Measurements from ENCODE around the gene CNTNAP2. TPM values are rescaled to one million over a fixed set of nuclear protein-coding genes. Genes with fewer than 3 reads are reported as not detected.

The CNTNAP2 gene
- total RNA-seq, 2 experiments from 2014 or later, result 0.19 to 0.22 TPM

DNA sequence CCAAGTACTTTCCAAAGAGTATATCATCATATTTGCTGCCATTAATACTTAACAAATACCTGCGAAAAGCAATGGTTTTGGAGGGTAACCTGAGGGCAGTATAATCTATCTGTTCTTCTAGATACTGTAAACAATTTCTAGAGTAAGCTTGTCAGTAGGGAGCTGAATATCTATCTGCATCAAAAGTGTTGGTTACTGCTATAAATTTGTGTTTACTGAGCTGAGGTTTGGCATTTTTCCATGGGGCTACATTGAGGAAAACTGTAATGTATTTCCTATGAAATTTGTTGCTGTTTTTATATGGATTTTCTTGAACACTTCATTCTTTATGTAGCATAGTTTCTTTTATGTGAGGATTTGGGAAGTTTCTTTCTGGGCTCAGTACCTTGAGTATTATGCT lies 913.4 kb downstream of the CNTNAP2 start:
- H3K4me1 Mint-ChIP-seq, result no peaks in the 10 kb centered on the region
- H3K27me3 Mint-ChIP-seq, result no peaks in the 10 kb centered on the region
- no peak overlapping the region for H3K27ac Mint-ChIP-seq
- no peaks in the 10 kb centered on the region for H3K36me3 Mint-ChIP-seq
- no peak for DNase-seq
- no peak overlapping the region for H3K4me3 Mint-ChIP-seq
- peaks cover 5% of the 10 kb centered on the region for H3K9me3 Mint-ChIP-seq

DNA sequence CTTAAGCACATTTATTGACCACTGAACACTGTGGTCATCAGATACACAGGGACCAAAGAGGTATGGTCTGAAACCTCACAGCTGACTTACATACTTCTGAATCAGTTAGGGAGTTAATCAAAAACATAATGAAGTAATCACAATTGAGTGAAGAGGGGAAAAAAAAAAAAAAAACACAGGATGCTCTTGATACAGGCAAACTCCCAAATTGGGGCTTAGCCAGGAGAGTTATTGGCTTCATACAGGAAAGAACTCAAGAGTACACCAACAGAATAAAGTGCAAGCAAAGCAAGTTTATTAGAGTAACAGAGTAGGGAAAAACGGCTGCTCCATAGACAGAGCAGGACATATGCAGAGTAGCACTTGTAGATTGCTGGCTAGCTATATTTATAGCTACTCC lies 917.0 kb downstream of the CNTNAP2 start:
- no peak overlapping the region for H3K4me3 Mint-ChIP-seq
- peaks cover under 1% of the 10 kb centered on the region for H3K9me3 Mint-ChIP-seq
- no peaks in the 10 kb centered on the region for H3K27me3 Mint-ChIP-seq
- no peak overlapping the region for H3K27ac Mint-ChIP-seq
- H3K36me3 Mint-ChIP-seq, result no peaks in the 10 kb centered on the region
- H3K4me1 Mint-ChIP-seq, result no peaks in the 10 kb centered on the region
- DNase-seq, result no peak

DNA sequence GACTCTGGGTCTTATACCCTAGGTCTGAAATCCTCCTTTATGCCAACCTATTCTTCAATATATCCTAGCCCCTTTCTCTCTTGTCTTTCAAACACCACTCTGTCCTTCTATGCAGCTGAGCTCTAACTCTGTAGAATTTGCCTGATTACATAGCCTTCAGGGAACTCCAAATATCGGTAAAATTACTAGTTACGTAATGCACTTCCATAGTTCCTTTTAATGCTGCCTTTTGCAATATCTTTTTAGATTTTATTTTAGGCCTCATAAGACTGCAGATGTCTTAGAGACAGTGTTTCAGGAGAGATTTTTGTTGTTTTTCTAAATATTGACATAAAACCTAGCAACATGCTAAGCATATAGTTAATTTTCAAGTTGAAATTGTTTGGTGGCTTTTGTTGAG lies 924.8 kb downstream of the CNTNAP2 start:
- Mint-ChIP-seq H3K4me1 (no peaks in the 10 kb centered on the region), H3K4me3 (no peak overlapping the region), H3K27ac (no peak overlapping the region), H3K9me3 (peaks cover 3% of the 10 kb centered on the region), H3K27me3 (no peaks in the 10 kb centered on the region), H3K36me3 (no peaks in the 10 kb centered on the region)
- DNase-seq, result no peak

DNA sequence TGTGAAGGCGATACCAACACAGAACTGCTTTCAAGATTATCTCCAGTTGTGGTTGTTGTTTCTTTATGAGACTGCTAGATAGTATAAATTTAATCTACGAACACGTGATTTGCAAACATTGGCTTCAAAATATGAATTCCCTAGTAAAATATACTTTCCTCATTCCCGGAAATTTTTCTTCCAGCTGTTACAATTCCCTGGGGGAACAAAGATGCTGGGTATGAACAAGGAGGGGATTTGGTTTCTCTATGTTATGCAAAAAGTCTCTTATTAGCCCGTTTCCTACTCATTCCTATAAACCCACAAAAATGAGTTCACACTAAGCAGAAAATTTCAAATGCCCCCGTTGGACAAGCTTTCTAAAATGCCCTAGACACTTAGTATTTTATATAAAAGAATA lies 928.3 kb downstream of the CNTNAP2 start:
- no peaks in the 10 kb centered on the region for H3K27me3 Mint-ChIP-seq
- peaks cover 2% of the 10 kb centered on the region for H3K9me3 Mint-ChIP-seq
- H3K4me1 Mint-ChIP-seq, result no peaks in the 10 kb centered on the region
- H3K27ac Mint-ChIP-seq, result no peak overlapping the region
- H3K4me3 Mint-ChIP-seq, result no peak overlapping the region
- no peaks in the 10 kb centered on the region for H3K36me3 Mint-ChIP-seq
- no peak for DNase-seq

GRCh38 chr7:147047696-147048095 lies 931.1 kb downstream of the CNTNAP2 start:
- peaks cover 2% of the 10 kb centered on the region for H3K9me3 Mint-ChIP-seq
- no peak overlapping the region for H3K27ac Mint-ChIP-seq
- no peaks in the 10 kb centered on the region for H3K27me3 Mint-ChIP-seq
- no peaks in the 10 kb centered on the region for H3K4me1 Mint-ChIP-seq
- H3K36me3 Mint-ChIP-seq, result no peaks in the 10 kb centered on the region
- H3K4me3 Mint-ChIP-seq, result no peak overlapping the region
- DNase-seq, result no peak

DNA sequence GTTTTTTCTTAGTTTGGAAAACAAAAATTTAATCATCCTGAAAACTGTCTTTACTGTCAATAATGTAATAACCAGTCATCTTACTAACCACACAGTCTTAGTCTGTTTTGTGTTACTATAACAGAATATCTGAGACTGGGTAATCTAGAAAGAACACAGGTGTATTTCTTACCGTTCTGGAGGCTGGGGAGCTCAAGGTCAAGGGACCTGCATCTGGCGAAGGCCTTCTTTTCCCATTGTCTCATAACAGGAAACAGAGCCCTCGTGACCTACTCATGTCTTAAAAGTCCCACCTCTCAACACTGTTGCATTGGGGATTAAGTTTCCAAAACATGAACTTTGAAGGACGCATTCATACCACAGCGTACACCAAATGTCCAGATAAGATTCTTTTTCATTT lies 932.3 kb downstream of the CNTNAP2 start:
- no peak for DNase-seq
- no peak overlapping the region for H3K27ac Mint-ChIP-seq
- no peaks in the 10 kb centered on the region for H3K36me3 Mint-ChIP-seq
- no peaks in the 10 kb centered on the region for H3K27me3 Mint-ChIP-seq
- H3K4me3 Mint-ChIP-seq, result no peak overlapping the region
- H3K4me1 Mint-ChIP-seq, result no peaks in the 10 kb centered on the region
- peaks cover 2% of the 10 kb centered on the region for H3K9me3 Mint-ChIP-seq

GRCh38 chr7:147052818-147053217 lies 936.2 kb downstream of the CNTNAP2 start:
- Mint-ChIP-seq H3K27me3 (no peaks in the 10 kb centered on the region), H3K4me3 (no peak overlapping the region), H3K4me1 (no peaks in the 10 kb centered on the region), H3K9me3 (no peaks in the 10 kb centered on the region), H3K36me3 (no peaks in the 10 kb centered on the region), H3K27ac (no peak overlapping the region)
- DNase-seq, result no peak

GRCh38 chr7:147053746-147054145 lies 937.1 kb downstream of the CNTNAP2 start:
- no peaks in the 10 kb centered on the region for H3K4me1 Mint-ChIP-seq
- no peak overlapping the region for H3K4me3 Mint-ChIP-seq
- no peaks in the 10 kb centered on the region for H3K36me3 Mint-ChIP-seq
- no peak for DNase-seq
- no peak overlapping the region for H3K27ac Mint-ChIP-seq
- H3K9me3 Mint-ChIP-seq, result no peaks in the 10 kb centered on the region
- no peaks in the 10 kb centered on the region for H3K27me3 Mint-ChIP-seq

DNA sequence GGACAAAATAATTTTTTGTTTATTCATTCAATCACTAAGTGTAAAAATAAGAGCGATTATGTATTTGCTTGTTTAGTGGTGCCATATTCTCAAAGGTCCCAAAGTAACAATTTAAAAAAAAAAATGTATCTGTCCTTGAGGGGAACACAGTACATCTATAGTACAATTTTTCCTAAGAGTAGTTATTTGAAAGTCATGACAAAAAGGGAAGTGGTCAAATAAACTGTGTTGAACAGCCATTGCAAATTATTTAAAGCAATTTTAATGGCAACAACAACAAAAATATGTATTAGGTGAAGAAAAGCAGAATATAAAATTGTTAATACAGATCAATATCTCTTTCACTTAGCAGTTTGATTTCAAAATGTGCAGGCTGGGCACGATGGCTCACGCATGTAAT lies 943.5 kb downstream of the CNTNAP2 start:
- H3K36me3 Mint-ChIP-seq, result no peaks in the 10 kb centered on the region
- no peaks in the 10 kb centered on the region for H3K27me3 Mint-ChIP-seq
- H3K4me3 Mint-ChIP-seq, result no peak overlapping the region

GRCh38 chr7:147062897-147063296 lies 946.3 kb downstream of the CNTNAP2 start:
- Mint-ChIP-seq H3K36me3 (no peaks in the 10 kb centered on the region), H3K4me3 (no peak overlapping the region), H3K27me3 (no peaks in the 10 kb centered on the region), H3K4me1 (no peaks in the 10 kb centered on the region), H3K27ac (no peak overlapping the region), H3K9me3 (no peaks in the 10 kb centered on the region)
- DNase-seq, result no peak

More for the DNA sequence above, 943.5 kb downstream of the CNTNAP2 start:
- no peak for DNase-seq
- no peaks in the 10 kb centered on the region for H3K9me3 Mint-ChIP-seq
- no peak overlapping the region for H3K27ac Mint-ChIP-seq
- no peaks in the 10 kb centered on the region for H3K4me1 Mint-ChIP-seq

GRCh38 chr7:147068842-147069241 lies 952.2 kb downstream of the CNTNAP2 start:
- Mint-ChIP-seq H3K36me3 (no peaks in the 10 kb centered on the region), H3K4me1 (no peaks in the 10 kb centered on the region), H3K4me3 (no peak overlapping the region), H3K27me3 (no peaks in the 10 kb centered on the region), H3K27ac (no peak overlapping the region), H3K9me3 (peaks cover 7% of the 10 kb centered on the region)
- DNase-seq, result no peak

DNA sequence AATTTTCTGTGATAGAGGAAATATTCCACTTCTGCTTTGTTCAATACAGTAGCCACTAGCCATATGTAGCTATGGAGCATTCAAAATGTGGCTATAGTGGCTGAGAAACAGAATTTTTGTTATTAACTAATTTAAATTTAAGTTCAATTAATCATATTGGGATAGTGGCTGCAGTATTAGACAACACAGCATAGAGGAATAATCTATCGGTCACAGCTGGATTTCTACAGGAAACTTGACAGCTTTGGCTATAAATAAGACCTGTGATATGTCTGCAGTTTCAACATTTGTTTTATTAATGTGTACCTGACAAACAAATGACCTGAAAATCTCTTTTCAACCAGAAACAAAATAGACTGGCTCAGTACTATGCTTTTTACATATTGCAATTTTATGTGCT lies 953.2 kb downstream of the CNTNAP2 start:
- Mint-ChIP-seq H3K4me1 (no peaks in the 10 kb centered on the region), H3K9me3 (peaks cover 7% of the 10 kb centered on the region), H3K27ac (no peak overlapping the region), H3K4me3 (no peak overlapping the region), H3K36me3 (no peaks in the 10 kb centered on the region), H3K27me3 (no peaks in the 10 kb centered on the region)
- no peak for DNase-seq

GRCh38 chr7:147070886-147071285 lies 954.3 kb downstream of the CNTNAP2 start:
- no peaks in the 10 kb centered on the region for H3K27me3 Mint-ChIP-seq
- H3K27ac Mint-ChIP-seq, result no peak overlapping the region
- H3K36me3 Mint-ChIP-seq, result no peaks in the 10 kb centered on the region
- no peaks in the 10 kb centered on the region for H3K4me1 Mint-ChIP-seq
- DNase-seq, result no peak
- H3K4me3 Mint-ChIP-seq, result no peak overlapping the region
- H3K9me3 Mint-ChIP-seq, result peaks cover 9% of the 10 kb centered on the region

GRCh38 chr7:147071536-147071935 lies 954.9 kb downstream of the CNTNAP2 start:
- no peak for DNase-seq
- no peak overlapping the region for H3K27ac Mint-ChIP-seq
- no peaks in the 10 kb centered on the region for H3K4me1 Mint-ChIP-seq
- H3K4me3 Mint-ChIP-seq, result no peak overlapping the region
- H3K27me3 Mint-ChIP-seq, result no peaks in the 10 kb centered on the region
- H3K36me3 Mint-ChIP-seq, result no peaks in the 10 kb centered on the region
- peaks cover 9% of the 10 kb centered on the region for H3K9me3 Mint-ChIP-seq

GRCh38 chr7:147078312-147078711 lies 961.7 kb downstream of the CNTNAP2 start:
- Mint-ChIP-seq H3K36me3 (no peaks in the 10 kb centered on the region), H3K4me3 (no peak overlapping the region), H3K4me1 (no peaks in the 10 kb centered on the region), H3K27me3 (no peaks in the 10 kb centered on the region), H3K27ac (no peak overlapping the region), H3K9me3 (peaks cover 4% of the 10 kb centered on the region)
- no peak for DNase-seq

GRCh38 chr7:147079083-147079482 lies 962.5 kb downstream of the CNTNAP2 start:
- H3K36me3 Mint-ChIP-seq, result no peaks in the 10 kb centered on the region
- peaks cover 4% of the 10 kb centered on the region for H3K9me3 Mint-ChIP-seq
- no peak for DNase-seq
- H3K27ac Mint-ChIP-seq, result no peak overlapping the region
- no peaks in the 10 kb centered on the region for H3K4me1 Mint-ChIP-seq
- H3K4me3 Mint-ChIP-seq, result no peak overlapping the region
- no peaks in the 10 kb centered on the region for H3K27me3 Mint-ChIP-seq

DNA sequence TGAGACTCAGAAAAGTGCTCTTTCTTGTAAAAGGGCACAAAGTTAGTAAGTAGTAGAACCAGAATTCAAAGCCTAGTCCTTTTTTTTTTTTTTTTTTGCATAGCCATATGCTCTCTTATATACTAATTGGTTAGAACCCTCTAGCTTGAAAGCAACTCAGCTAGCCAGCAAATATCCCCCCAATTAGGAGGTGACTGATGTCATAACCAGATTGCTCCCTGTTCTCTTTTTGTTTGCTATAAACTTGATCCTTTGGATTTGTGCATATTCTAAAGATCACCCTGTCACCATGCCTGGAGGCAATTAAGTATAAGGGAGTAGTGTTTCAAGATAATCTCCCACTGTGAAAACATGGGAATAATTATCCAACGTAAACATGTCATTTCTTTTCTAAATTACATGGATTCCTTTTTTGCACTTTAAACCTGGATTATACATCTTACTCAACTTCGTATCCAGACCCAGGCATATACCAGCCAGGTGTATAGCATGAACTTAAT lies 963.4 kb downstream of the CNTNAP2 start:
- no peaks in the 10 kb centered on the region for H3K4me1 Mint-ChIP-seq
- H3K9me3 Mint-ChIP-seq, result peaks cover 4% of the 10 kb centered on the region
- no peak overlapping the region for H3K4me3 Mint-ChIP-seq
- DNase-seq, result no peak
- no peak overlapping the region for H3K27ac Mint-ChIP-seq
- no peaks in the 10 kb centered on the region for H3K27me3 Mint-ChIP-seq
- no peaks in the 10 kb centered on the region for H3K36me3 Mint-ChIP-seq

Measured in activated naive CD8-positive, alpha-beta T cell treated with anti-CD3 and anti-CD28 coated beads for 36 hours (primary cell).